DND-41 (cell line): Measurements from ENCODE around the gene PBRM1.

Experiments
- ATAC-seq: fragments of 200-7000 bp; cut with Tn5 transposase; 3 replicates; pipeline ENCODE4 v1.9.1; 2021; ENCODE audit warnings: low read depth; ENCODE audit not compliant: insufficient read depth
- DNase-seq: peaks from one replicate; pipeline ENCODE4 v3.0.0-alpha.2; 2020
- H2AFZ ChIP-seq: 2 replicates; pipeline ENCODE4 v1.6.0; 2012; ENCODE audit warnings: low read depth, low read length
- H3K27ac ChIP-seq: 2 replicates; pipeline ENCODE4 v1.5.1; 2012; ENCODE audit warnings: low read length, inconsistent platforms
- H3K27me3 ChIP-seq: fragments of 200-600 bp; sonication (generic); 2 replicates; pipeline ENCODE4 v1.6.0; 2012; ENCODE audit warnings: low read length, mild to moderate bottlenecking, inconsistent platforms; ENCODE audit not compliant: insufficient read depth, poor library complexity
- H3K36me3 ChIP-seq: 2 replicates; pipeline ENCODE4 v1.5.1; 2012; ENCODE audit warnings: low read length, inconsistent platforms; ENCODE audit not compliant: insufficient read depth
- H3K4me1 ChIP-seq: 2 replicates; pipeline ENCODE4 v1.5.1; 2012; ENCODE audit warnings: mild to moderate bottlenecking, low read length; ENCODE audit not compliant: insufficient read depth
- H3K4me2 ChIP-seq: 2 replicates; pipeline ENCODE4 v1.6.0; 2012; ENCODE audit warnings: mild to moderate bottlenecking, moderate library complexity, low read length, inconsistent platforms; ENCODE audit not compliant: insufficient read depth
- H3K4me3 ChIP-seq, 2 experiments: fragments of 200-600 bp in 1 of 2; shearing (Covaris generic) in 1 of 2; 2 replicates each; pipeline ENCODE4 v1.5.1; 2012 to 2016; ENCODE audit warnings: inconsistent platforms in 2 of 2, low read length in 2 of 2, mild to moderate bottlenecking in 2 of 2, low read depth in 1 of 2, moderate library complexity in 1 of 2
- H3K79me2 ChIP-seq: 2 replicates; pipeline ENCODE4 v1.6.0; 2012; ENCODE audit warnings: low read length, inconsistent platforms; ENCODE audit not compliant: insufficient read depth
- H3K9ac ChIP-seq: 2 replicates; pipeline ENCODE4 v1.6.0; 2012; ENCODE audit warnings: low read depth, mild to moderate bottlenecking, inconsistent platforms, low read length, moderate library complexity
- H3K9me3 ChIP-seq: 2 replicates; pipeline ENCODE4 v1.5.1; 2012; ENCODE audit warnings: low read length, moderate library complexity, mild to moderate bottlenecking, inconsistent platforms; ENCODE audit not compliant: insufficient read depth, severe bottlenecking
- H4K20me1 ChIP-seq: 2 replicates; pipeline ENCODE4 v1.6.0; 2012; ENCODE audit warnings: low read length; ENCODE audit not compliant: insufficient read depth
- CTCF ChIP-seq: IDR thresholded peaks from 2 replicates; pipeline ENCODE4 v1.5.1; 2012; ENCODE audit warnings: borderline replicate concordance, low read length, moderate library complexity, mild to moderate bottlenecking; ENCODE audit not compliant: poor library complexity, severe bottlenecking; ENCODE audit errors: extremely low read depth
- EZH2 ChIP-seq: IDR thresholded peaks from 3 replicates; pipeline ENCODE4 v1.6.1; 2012; ENCODE audit warnings: borderline replicate concordance, low read depth, mild to moderate bottlenecking, moderate library complexity, low read length, inconsistent platforms; ENCODE audit not compliant: severe bottlenecking

The PBRM1 gene

GRCh38 chr3:52670621-52671521, 14.8 kb downstream of the PBRM1 start:
- no peak overlapping the region for H3K27ac ChIP-seq
- no peak overlapping the region for H3K4me2 ChIP-seq
- H3K27me3 ChIP-seq: no peaks in the 10 kb centered on the region
- no peaks in the 10 kb centered on the region for H3K9me3 ChIP-seq
- peaks cover 15% of the 10 kb centered on the region; the same call in 1 of the 2 replicates for H4K20me1 ChIP-seq
- no peak overlapping the region for H2AFZ ChIP-seq
- 0 out of 3 replicates have a peak, but pooled peaks have one; percentile 42 for ATAC-seq
- H3K4me1 ChIP-seq: no peaks in the 10 kb centered on the region
- peaks cover 72% of the 10 kb centered on the region for H3K79me2 ChIP-seq
- peaks cover 75% of the 10 kb centered on the region for H3K36me3 ChIP-seq
- DNase-seq: no peak
- no peak overlapping the region for H3K4me3 ChIP-seq
- H3K9ac ChIP-seq: no peak overlapping the region
- no peak for TF ChIP-seq EZH2
- no peak for TF ChIP-seq CTCF

- DNase-seq (no peak), ATAC-seq (no peak)
- H4K20me1 ChIP-seq: peaks cover 8% of the 10 kb centered on the region; the same call in 1 of the 2 replicates
- TF ChIP-seq EZH2: no peak
- no peak for TF ChIP-seq CTCF
- H3K36me3 ChIP-seq: peaks cover 91% of the 10 kb centered on the region
- H3K9ac ChIP-seq: no peak overlapping the region
- no peaks in the 10 kb centered on the region for H3K4me1 ChIP-seq
- H3K4me3 ChIP-seq: no peak overlapping the region
- H3K9me3 ChIP-seq: no peaks in the 10 kb centered on the region
- H3K27me3 ChIP-seq: no peaks in the 10 kb centered on the region
- no peak overlapping the region for H3K27ac ChIP-seq
- peaks cover 29% of the 10 kb centered on the region for H3K79me2 ChIP-seq
- H2AFZ ChIP-seq: no peak overlapping the region
- no peak overlapping the region for H3K4me2 ChIP-seq
Measured at GRCh38 chr3:52663098-52663497, 22.6 kb downstream of the PBRM1 start.

GRCh38 chr3:52660046-52660445, 25.7 kb downstream of the PBRM1 start:
- Histone ChIP-seq H4K20me1 (0 out of 2 replicates have a peak, but pooled peaks cover 6% of the 10 kb centered on the region), H2AFZ (no peak overlapping the region), H3K79me2 (peaks cover 12% of the 10 kb centered on the region), H3K4me2 (no peak overlapping the region), H3K36me3 (peaks cover 91% of the 10 kb centered on the region), H3K4me1 (no peaks in the 10 kb centered on the region), H3K27ac (no peak overlapping the region), H3K4me3 (no peak overlapping the region), H3K27me3 (no peaks in the 10 kb centered on the region), H3K9ac (no peak overlapping the region), H3K9me3 (no peaks in the 10 kb centered on the region)
- no peak for ATAC-seq
- no peak for TF ChIP-seq EZH2
- TF ChIP-seq CTCF: no peak
- no peak for DNase-seq
